GM18870 (cell line): Measurements from ENCODE around the gene ATP6V0E1.
"Not testable (repeated sequence)": the region's sequence is repeated elsewhere in the genome, so short reads cannot be mapped to it uniquely, and the experiment has no call there.

ENCODE experiments used
- ATAC-seq: cut with Tn5 transposase; IDR thresholded peaks from one replicate; pipeline ENCODE4 v1.9.1; 2021; ENCODE audit warnings: moderate library complexity; ENCODE audit not compliant: unreplicated experiment

The ATP6V0E1 gene

GRCh38 chr5:173069671-173070070, 86.1 kb downstream of the ATP6V0E1 start:
- no peak for ATAC-seq

- no peak for ATAC-seq
Observed at GRCh38 chr5:173075137-173075843, 91.7 kb downstream of the ATP6V0E1 start.

- ATAC-seq, result no peak
Observed at GRCh38 chr5:173075970-173076369, 92.4 kb downstream of the ATP6V0E1 start.

- ATAC-seq, result not testable (repeated sequence)
Observed at GRCh38 chr5:173076471-173076870, 92.9 kb downstream of the ATP6V0E1 start.

- ATAC-seq, result no peak
Observed at GRCh38 chr5:173078878-173079277, 95.3 kb downstream of the ATP6V0E1 start.
